ENCODE measurements around the gene LPP.
A peak's percentile ranks its signal among the peaks of the same experiment; 100 is the strongest.

LPP gene

DNA sequence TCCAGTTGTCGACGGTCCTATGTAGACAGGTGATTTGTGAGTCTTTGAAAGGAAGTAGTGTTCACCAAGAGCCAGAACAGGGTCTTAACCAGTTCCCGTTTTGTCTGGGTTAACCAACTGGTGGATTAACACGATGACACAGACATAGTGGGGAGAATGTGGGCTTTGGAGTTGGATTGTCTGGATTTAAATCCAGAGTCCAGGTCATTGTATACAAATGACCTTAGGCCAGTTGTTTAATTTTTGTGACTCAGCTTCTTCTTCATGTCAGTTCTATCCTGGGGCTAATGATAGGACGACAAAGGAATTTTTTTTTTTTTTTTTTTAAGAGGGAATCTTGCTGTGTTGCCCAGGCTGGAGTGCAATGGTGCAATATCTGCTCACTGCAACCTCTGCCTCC is 126.7 kb downstream of the LPP start:
- no peak for DNase-seq

- no peak for DNase-seq
Observed at GRCh38 chr3:188282871-188283270, 128.9 kb downstream of the LPP start.

- DNase-seq: no peak
Observed at GRCh38 chr3:188283347-188283746, 129.4 kb downstream of the LPP start.

GRCh38 chr3:188284455-188285212 is 130.7 kb downstream of the LPP start:
- no peak for DNase-seq

GRCh38 chr3:188286087-188286513 is 132.1 kb downstream of the LPP start:
- no peak for DNase-seq

GRCh38 chr3:188287339-188287738 is 133.4 kb downstream of the LPP start:
- DNase-seq: no peak

GRCh38 chr3:188287762-188288505 is 134.0 kb downstream of the LPP start:
- no peak for DNase-seq

- DNase-seq: no peak
Observed at GRCh38 chr3:188292251-188292650, 138.3 kb downstream of the LPP start.

GRCh38 chr3:188292827-188293226 is 138.9 kb downstream of the LPP start:
- DNase-seq: no peak

- DNase-seq: no peak
Observed at GRCh38 chr3:188294113-188294512, 140.2 kb downstream of the LPP start.

DNA sequence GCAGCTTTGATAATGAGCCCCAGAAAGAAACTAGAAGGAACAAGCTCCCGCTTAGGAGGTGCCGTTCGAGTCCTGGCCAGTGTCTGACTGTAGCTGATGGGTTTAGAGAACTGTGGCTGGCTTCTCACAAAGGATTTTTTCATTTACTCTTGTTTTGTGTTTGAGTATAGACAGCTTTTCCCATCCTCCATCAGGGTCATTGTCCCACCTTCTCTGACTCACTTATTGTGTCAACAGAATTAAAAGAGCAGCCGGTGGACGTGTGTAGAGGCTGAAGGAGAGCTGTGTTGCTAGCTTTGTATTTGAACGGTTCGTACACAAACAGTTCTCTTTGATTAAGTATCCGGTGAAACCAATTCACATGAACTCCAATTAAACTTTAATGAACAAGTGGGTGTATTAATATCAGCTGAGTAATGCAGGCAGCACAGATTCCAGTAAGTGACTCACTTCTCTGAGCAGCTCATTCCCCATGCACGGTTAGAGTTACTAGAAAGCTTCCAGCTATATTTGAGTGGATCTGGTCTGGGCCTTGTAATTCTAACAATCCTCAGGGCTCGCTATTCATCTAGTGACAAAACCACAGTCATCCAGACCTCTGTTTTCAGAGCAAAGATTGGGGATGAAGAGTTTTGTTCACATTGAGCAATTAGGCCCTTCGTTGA is 141.0 kb downstream of the LPP start:
- no peak for DNase-seq

DNA sequence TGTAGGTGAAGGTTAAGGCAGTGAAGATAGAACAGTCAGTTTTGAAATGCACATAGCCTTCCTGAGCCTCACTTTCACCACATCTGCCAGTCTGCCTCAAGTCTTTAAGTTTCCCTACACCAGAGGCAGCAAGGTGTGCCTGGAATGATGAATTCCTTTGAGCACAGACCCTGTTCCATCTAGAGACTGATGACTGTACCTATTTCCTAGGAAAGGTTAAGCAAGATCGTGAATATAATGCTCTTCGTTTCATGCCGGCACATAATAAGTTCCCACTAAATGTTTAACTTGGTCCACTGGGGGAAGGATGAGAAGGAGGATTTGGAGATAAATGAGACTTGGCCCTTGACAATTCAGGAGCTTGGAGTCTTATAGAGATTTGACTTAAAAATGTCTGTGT is 141.9 kb downstream of the LPP start:
- no peak for DNase-seq

DNA sequence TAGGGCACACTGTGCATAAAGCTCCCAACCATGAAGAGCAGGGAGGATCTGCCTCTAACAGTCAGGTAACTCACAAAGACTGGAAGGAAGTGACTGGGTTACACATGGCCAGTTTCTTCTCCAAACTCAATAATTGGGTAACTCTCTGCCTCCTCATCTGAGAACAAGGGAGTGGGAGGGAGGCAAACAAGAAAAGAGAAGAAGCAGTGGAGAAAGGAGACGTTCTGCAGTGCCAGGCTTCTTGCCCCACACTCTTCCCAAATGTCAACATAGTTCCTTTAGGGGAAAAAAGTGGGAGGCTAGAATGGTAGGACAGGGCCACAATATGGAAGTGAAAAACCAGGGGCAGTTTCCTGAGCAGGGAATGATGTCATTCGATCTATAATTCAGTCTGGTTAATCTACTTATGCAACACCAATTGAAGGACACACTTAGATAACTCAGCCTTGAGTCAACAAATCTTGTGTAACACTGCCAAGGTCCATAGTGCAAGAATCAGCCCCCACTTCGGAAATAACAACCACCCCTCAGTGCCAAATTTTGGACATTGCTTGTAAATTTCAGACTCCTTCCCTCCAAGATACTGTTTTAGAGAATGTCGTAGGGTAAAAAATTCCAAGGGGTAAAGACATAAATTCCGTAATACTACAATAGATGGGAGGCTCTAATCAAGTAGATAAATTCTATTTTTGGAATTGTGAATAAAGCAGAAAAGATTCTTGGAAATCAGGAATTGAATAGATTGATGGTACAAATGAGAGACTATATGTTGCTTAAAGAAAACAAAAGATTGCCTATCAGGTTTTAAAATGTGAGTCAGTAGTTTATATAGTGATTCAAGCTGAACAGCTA is 143.0 kb downstream of the LPP start:
- DNase-seq: peak in 1 of 2 donors; percentile 33

DNA sequence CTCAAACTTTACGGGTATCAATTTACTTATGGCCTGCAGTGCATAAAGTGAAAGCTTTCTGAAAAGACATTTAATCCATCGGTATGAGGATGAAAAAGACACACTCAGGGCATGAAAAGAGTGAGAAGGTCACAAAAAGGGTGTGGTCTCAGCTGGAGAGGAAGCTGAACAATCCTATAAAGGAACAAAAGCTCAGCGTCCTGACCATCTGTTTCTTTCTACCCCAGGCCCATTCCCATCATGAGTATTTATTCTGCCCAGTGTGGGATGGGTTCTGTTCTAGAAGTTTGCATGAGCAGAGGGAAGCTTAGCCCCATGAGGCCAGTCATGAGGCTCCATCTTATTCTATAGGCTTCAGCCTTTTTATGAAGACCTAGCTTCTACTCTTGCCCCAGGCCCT is 144.6 kb downstream of the LPP start:
- no peak for DNase-seq

DNA sequence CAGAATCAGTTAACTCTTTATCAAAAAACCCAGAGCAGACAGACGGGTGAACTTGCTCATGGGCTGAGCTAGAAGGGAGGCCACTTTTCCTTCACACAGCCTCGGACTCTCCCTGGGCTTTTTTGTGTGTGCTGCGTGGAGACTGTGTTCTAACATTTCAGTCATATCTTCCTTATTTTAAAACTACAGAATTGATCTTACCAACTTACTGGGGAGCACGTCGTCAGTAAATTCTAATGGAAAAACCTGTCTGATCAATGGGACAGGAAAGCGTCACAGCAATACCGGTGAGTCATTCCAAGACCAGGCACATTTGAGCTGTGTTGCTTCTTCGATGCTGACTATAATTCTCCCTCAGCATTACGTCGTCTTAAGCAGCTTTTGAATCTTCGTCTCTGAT is 145.1 kb downstream of the LPP start:
- no peak for DNase-seq

- DNase-seq: no peak
Observed at GRCh38 chr3:188299708-188300107, 145.8 kb downstream of the LPP start.

DNA sequence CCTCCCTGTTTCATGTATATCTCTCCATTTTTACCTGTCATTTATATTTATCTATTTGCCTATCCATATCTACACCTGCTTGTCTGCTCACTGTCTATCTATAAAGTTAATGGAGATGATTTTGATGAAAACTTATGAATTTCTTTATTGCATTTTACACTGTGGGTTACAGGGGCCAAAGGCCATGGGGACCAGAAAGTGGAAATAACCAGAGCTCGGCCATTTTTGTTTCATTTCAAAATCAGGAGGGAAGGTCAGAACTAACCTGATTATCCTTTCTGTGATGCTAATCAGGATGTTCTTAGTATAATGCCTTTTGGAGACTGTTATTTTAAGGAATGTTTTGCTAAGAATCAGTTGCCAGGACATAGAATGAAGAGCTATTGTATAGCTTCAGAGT is 147.2 kb downstream of the LPP start:
- DNase-seq: no peak

- DNase-seq: no peak
Observed at GRCh38 chr3:188303286-188303799, 149.4 kb downstream of the LPP start.

- no peak for DNase-seq
Observed at GRCh38 chr3:188303823-188304222, 149.9 kb downstream of the LPP start.

DNA sequence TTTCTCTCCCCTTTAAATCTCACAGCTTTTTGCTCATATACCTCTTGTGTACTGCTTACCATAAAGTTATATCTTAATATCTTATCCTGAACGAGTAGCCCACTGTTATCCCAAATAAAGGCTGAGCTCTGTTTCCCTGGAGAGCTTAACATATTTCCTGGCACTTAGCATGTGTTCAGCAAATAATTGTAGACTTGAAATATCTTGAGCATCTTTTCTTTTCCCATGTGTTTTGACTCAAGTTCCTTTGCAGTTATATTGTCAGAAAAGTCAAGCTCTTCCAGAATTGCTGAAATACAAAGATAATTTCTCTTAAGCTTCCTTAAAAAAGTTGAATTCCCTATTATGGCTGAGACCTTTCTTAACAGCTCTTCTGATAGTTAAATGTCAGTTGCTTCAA is 150.5 kb downstream of the LPP start:
- DNase-seq: no peak

DNA sequence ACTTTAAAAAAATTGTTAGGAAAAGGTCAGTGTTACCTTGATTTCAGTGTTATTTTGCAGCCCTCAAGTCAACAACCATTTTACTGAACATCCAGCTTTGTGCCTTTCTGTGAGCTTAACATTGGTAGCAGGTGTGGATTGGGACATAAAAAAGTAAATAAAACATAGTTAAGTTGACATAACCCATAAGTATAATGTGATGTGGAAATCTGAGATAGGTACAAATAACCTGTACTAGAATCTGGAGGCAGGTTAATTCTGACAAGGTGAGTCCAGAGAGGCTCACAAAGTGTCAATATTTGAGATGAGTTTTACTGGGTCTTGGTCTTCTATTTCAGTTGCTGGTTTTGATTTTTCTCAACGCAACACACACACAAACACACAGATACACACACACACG is 151.3 kb downstream of the LPP start:
- DNase-seq: no peak

- no peak for DNase-seq
Observed at GRCh38 chr3:188306435-188307005, 152.6 kb downstream of the LPP start.
